Measurements from ENCODE around the gene SZRD1.

Gene SZRD1

GRCh38 chr1:16367258-16367967, 371 bp downstream of the SZRD1 start:
- DNase-seq (ENCODE audit: low read depth, low spot score): peak; percentile 53

GRCh38 chr1:16367968-16368890, 1.2 kb downstream of the SZRD1 start:
- no peak for DNase-seq (ENCODE audit: low read depth, low spot score)

GRCh38 chr1:16369821-16370220, 2.8 kb downstream of the SZRD1 start:
- DNase-seq (ENCODE audit: low read depth, low spot score): no peak

GRCh38 chr1:16371725-16372124, 4.7 kb downstream of the SZRD1 start:
- no peak for DNase-seq (ENCODE audit: low read depth, low spot score)

GRCh38 chr1:16372535-16373285, 5.7 kb downstream of the SZRD1 start:
- no peak for DNase-seq (ENCODE audit: low read depth, low spot score)

- no peak for DNase-seq (ENCODE audit: low read depth, low spot score)
These were observed 7.2 kb downstream of the SZRD1 start for GRCh38 chr1:16374266-16374665.

- no peak for DNase-seq (ENCODE audit: low read depth, low spot score)
These were observed 8.7 kb downstream of the SZRD1 start for GRCh38 chr1:16375521-16376340.

GRCh38 chr1:16376971-16377370, 9.9 kb downstream of the SZRD1 start:
- DNase-seq (ENCODE audit: low read depth, low spot score): no peak

GRCh38 chr1:16378443-16378842, 11.4 kb downstream of the SZRD1 start:
- DNase-seq (ENCODE audit: low read depth, low spot score): no peak

- DNase-seq (ENCODE audit: low read depth, low spot score): no peak
These were observed 13.8 kb downstream of the SZRD1 start for GRCh38 chr1:16380868-16381267.

GRCh38 chr1:16383888-16384287, 16.8 kb downstream of the SZRD1 start:
- DNase-seq (ENCODE audit: low read depth, low spot score): no peak

GRCh38 chr1:16385659-16386453, 18.8 kb downstream of the SZRD1 start:
- no peak for DNase-seq (ENCODE audit: low read depth, low spot score)

GRCh38 chr1:16386454-16387113, 19.5 kb downstream of the SZRD1 start:
- DNase-seq (ENCODE audit: low read depth, low spot score): no peak

- no peak for DNase-seq (ENCODE audit: low read depth, low spot score)
These were observed 20.5 kb downstream of the SZRD1 start for GRCh38 chr1:16387201-16388188.

GRCh38 chr1:16391411-16391810, 24.4 kb downstream of the SZRD1 start:
- DNase-seq (ENCODE audit: low read depth, low spot score): no peak

GRCh38 chr1:16392740-16393569, 25.9 kb downstream of the SZRD1 start:
- no peak for DNase-seq (ENCODE audit: low read depth, low spot score)

- no peak for DNase-seq (ENCODE audit: low read depth, low spot score)
These were observed 26.8 kb downstream of the SZRD1 start for GRCh38 chr1:16393570-16394521.

Data from brain pericyte (primary cell).